Progenitor cell of endocrine pancreas (in vitro differentiated cells): ENCODE results near the gene TNK1. TPM values are rescaled to one million over a fixed set of nuclear protein-coding genes. Genes with fewer than 3 reads are reported as not detected.

Experiments
- DNase-seq: peaks from one replicate; pipeline ENCODE4 v3.0.0; 2021; ENCODE audit warnings: low spot score; ENCODE audit not compliant: unreplicated experiment
- H3K27ac Mint-ChIP-seq: 2 replicates; pipeline ENCODE4 v1.8.0; 2021; ENCODE audit warnings: mild to moderate bottlenecking, moderate library complexity, mixed read lengths
- H3K27me3 Mint-ChIP-seq: 2 replicates; pipeline ENCODE4 v1.8.0; 2021; ENCODE audit warnings: mixed read lengths
- H3K36me3 Mint-ChIP-seq: 2 replicates; pipeline ENCODE4 v1.8.0; 2022; ENCODE audit warnings: mixed read lengths; ENCODE audit not compliant: insufficient read depth
- H3K4me1 Mint-ChIP-seq: 2 replicates; pipeline ENCODE4 v1.8.0; 2021; ENCODE audit warnings: low read depth, mixed read lengths
- H3K4me3 Mint-ChIP-seq: 2 replicates; pipeline ENCODE4 v1.8.0; 2021; ENCODE audit warnings: low read depth, mild to moderate bottlenecking, moderate library complexity, mixed read lengths
- H3K9me3 Mint-ChIP-seq: 2 replicates; pipeline ENCODE4 v1.8.0; 2021; ENCODE audit warnings: low read depth, mixed read lengths
- CTCF ChIP-seq: fragments of 200-600 bp; sonication (generic); IDR thresholded peaks from one replicate; pipeline ENCODE4 v1.5.0; 2021; ENCODE audit warnings: antibody characterized with exemption, mild to moderate bottlenecking; ENCODE audit not compliant: unreplicated experiment
- total RNA-seq: library from RNA; stranded (reverse); gene quantifications from 2 replicates; pipeline ENCODE4 v1.2.1, GENCODE V29; 2021

TNK1 gene
- total RNA-seq, 1 donor from 2014 or later: 13.4 TPM

DNA sequence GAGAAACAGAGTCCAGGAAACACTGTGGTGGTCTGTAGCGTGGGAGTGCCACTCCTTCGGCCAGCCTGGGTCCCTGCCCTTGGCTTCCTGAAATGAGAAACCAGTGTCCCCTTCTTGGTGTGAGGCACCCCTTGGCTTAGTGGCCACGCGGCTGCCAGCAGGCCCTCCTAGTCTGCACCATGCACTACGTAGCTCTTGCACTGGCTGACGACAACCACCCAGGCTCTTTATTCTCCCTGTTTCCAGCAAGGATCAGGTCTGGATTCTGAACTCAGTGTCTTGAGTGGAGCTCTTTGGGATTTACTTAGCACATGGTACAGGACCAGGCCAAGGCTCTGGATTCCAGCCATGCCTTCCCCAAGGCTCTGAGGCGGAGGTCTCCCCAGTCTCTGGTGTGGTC is 46.7 kb downstream of the TNK1 start:
- no peak overlapping the region for H3K4me3 Mint-ChIP-seq
- no peak for TF ChIP-seq CTCF
- H3K9me3 Mint-ChIP-seq: no peaks in the 10 kb centered on the region
- no peaks in the 10 kb centered on the region for H3K36me3 Mint-ChIP-seq
- H3K27me3 Mint-ChIP-seq: no peaks in the 10 kb centered on the region
- DNase-seq: no peak
- H3K27ac Mint-ChIP-seq: no peak overlapping the region
- no peaks in the 10 kb centered on the region for H3K4me1 Mint-ChIP-seq

- H3K9me3 Mint-ChIP-seq: no peaks in the 10 kb centered on the region
- no peak for DNase-seq
- TF ChIP-seq CTCF: no peak
- no peaks in the 10 kb centered on the region for H3K36me3 Mint-ChIP-seq
- H3K4me1 Mint-ChIP-seq: no peaks in the 10 kb centered on the region
- no peaks in the 10 kb centered on the region for H3K27me3 Mint-ChIP-seq
- no peak within 1 kb of the TSS for H3K4me3 Mint-ChIP-seq
- no peak within 1 kb of the TSS for H3K27ac Mint-ChIP-seq
These were observed 47.7 kb downstream of the TNK1 start, which contains the start of gene SPEM3 for GRCh38 chr17:7428557-7428956. Gene SPEM3, plus strand, starts transcription at chr17:7428857. Its CDS starts 46 bp downstream, at chr17:7428903.

DNA sequence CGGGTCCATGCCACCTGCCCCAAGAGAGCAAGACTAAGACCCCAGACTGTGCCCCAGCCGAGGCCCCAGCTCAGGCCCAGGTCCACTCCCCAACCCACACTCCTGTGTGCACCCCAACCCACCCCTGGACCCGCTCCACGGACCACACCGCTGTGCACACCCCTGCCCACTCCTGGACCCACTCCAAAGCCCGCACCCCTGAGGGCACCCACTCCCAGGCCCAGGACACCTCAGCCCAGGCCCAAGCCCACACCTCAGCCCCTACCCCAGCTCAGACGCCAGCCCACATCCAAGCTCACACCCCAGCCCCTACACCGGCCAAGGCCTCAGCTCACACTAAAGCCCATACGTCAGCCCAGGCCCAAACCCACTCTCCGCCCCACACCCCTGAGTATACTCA is 48.8 kb downstream of the TNK1 start:
- no peaks in the 10 kb centered on the region for H3K4me1 Mint-ChIP-seq
- H3K4me3 Mint-ChIP-seq: no peak overlapping the region

DNA sequence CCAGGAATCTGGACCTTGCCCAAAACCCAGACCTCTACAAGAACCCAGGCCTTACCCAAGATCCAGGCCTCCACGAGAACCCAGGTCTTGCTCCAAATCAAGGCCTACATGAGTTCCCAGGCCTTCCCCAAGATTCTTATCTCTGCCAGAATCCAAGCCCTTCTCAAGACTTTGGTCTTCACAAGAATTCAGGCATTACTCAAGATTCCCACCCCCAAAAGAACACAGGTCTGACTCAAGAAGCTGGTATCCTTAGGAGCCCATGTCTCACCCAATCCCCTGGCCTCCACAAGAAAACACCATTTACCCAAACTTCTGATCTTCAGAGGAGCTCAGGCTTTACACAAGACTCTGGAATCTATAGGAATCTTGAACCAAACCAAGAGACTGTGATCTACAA is 50.3 kb downstream of the TNK1 start:
- no peak for DNase-seq
- no peaks in the 10 kb centered on the region for H3K36me3 Mint-ChIP-seq
- no peak overlapping the region for H3K4me3 Mint-ChIP-seq
- TF ChIP-seq CTCF: no peak
- peaks cover 3% of the 10 kb centered on the region for H3K27me3 Mint-ChIP-seq
- H3K4me1 Mint-ChIP-seq: peaks cover 1% of the 10 kb centered on the region
- H3K27ac Mint-ChIP-seq: no peak overlapping the region
- no peaks in the 10 kb centered on the region for H3K9me3 Mint-ChIP-seq

More for the DNA sequence above, 48.8 kb downstream of the TNK1 start:
- Mint-ChIP-seq H3K27ac (no peak overlapping the region), H3K27me3 (no peaks in the 10 kb centered on the region), H3K9me3 (no peaks in the 10 kb centered on the region), H3K36me3 (no peaks in the 10 kb centered on the region)
- DNase-seq: no peak
- TF ChIP-seq CTCF: no peak

- Mint-ChIP-seq H3K9me3 (no peaks in the 10 kb centered on the region), H3K36me3 (no peaks in the 10 kb centered on the region), H3K27ac (no peak overlapping the region), H3K4me1 (peaks cover 3% of the 10 kb centered on the region), H3K27me3 (peaks cover 10% of the 10 kb centered on the region), H3K4me3 (no peak overlapping the region)
- no peak for TF ChIP-seq CTCF
- DNase-seq: no peak
These were observed 51.4 kb downstream of the TNK1 start for GRCh38 chr17:7432296-7432695.
